Jurkat, Clone E6-1 (cell line): ENCODE measurements around the gene GSK3B.

ENCODE experiments used
- DNase-seq: peaks from one replicate; pipeline ENCODE4 v3.0.0-alpha.2; 2011; ENCODE audit warnings: low read depth, low spot score
- H3K4me3 ChIP-seq: 2 replicates; pipeline ENCODE4 v1.5.1; 2011; ENCODE audit warnings: mild to moderate bottlenecking, low read length, control low read depth, moderate library complexity

Gene GSK3B

GRCh38 chr3:119859728-119860127, 234.5 kb downstream of the GSK3B start:
- DNase-seq, result no peak
- no peak overlapping the region for H3K4me3 ChIP-seq

- DNase-seq, result no peak
- no peak overlapping the region for H3K4me3 ChIP-seq
These were observed 235.3 kb downstream of the GSK3B start for GRCh38 chr3:119858957-119859356.

- DNase-seq, result no peak
- no peak overlapping the region for H3K4me3 ChIP-seq
These were observed 237.6 kb downstream of the GSK3B start for GRCh38 chr3:119856695-119857094.

- H3K4me3 ChIP-seq, result no peak overlapping the region
- no peak for DNase-seq
These were observed 245.1 kb downstream of the GSK3B start for GRCh38 chr3:119849126-119849525.

- no peak overlapping the region for H3K4me3 ChIP-seq
- DNase-seq, result no peak
These were observed 252.3 kb downstream of the GSK3B start for GRCh38 chr3:119841808-119842471.

- DNase-seq, result no peak
- no peak overlapping the region for H3K4me3 ChIP-seq
These were observed 258.7 kb downstream of the GSK3B start for GRCh38 chr3:119835556-119835955.

- H3K4me3 ChIP-seq, result no peak overlapping the region
- DNase-seq, result no peak
These were observed 259.4 kb downstream of the GSK3B start for GRCh38 chr3:119834754-119835370.

GRCh38 chr3:119831941-119832371, 262.3 kb downstream of the GSK3B start:
- DNase-seq, result peak; percentile 32
- H3K4me3 ChIP-seq, result no peak overlapping the region

- no peak for DNase-seq
- no peak overlapping the region for H3K4me3 ChIP-seq
These were observed 263.2 kb downstream of the GSK3B start for GRCh38 chr3:119831022-119831421.

GRCh38 chr3:119829420-119829819, 264.8 kb downstream of the GSK3B start:
- no peak for DNase-seq
- no peak overlapping the region for H3K4me3 ChIP-seq

- no peak for DNase-seq
- H3K4me3 ChIP-seq, result no peak overlapping the region
These were observed 267.3 kb downstream of the GSK3B start for GRCh38 chr3:119826711-119827608.

GRCh38 chr3:119825820-119826219, 268.4 kb downstream of the GSK3B start:
- H3K4me3 ChIP-seq, result no peak overlapping the region
- no peak for DNase-seq

- no peak for DNase-seq
These were observed 274.4 kb downstream of the GSK3B start for GRCh38 chr3:119819806-119820205.

GRCh38 chr3:119818937-119819336, 275.3 kb downstream of the GSK3B start:
- DNase-seq, result no peak
- no peak overlapping the region for H3K4me3 ChIP-seq

More at GRCh38 chr3:119819806-119820205, 274.4 kb downstream of the GSK3B start:
- no peak overlapping the region for H3K4me3 ChIP-seq

- no peak for DNase-seq
- H3K4me3 ChIP-seq, result no peak overlapping the region
These were observed 276.5 kb downstream of the GSK3B start for GRCh38 chr3:119817583-119818363.

GRCh38 chr3:119817071-119817470, 277.2 kb downstream of the GSK3B start:
- H3K4me3 ChIP-seq, result no peak overlapping the region
- no peak for DNase-seq

GRCh38 chr3:119815716-119816115, 278.5 kb downstream of the GSK3B start:
- H3K4me3 ChIP-seq, result no peak overlapping the region
- no peak for DNase-seq

- H3K4me3 ChIP-seq, result no peak overlapping the region
- no peak for DNase-seq
These were observed 281.7 kb downstream of the GSK3B start for GRCh38 chr3:119812491-119813058.

- H3K4me3 ChIP-seq, result no peak overlapping the region
- DNase-seq, result no peak
These were observed 284.2 kb downstream of the GSK3B start for GRCh38 chr3:119810018-119810435.
